Activated CD8-positive, alpha-beta T cell treated with anti-CD3 and anti-CD28 coated beads for 36 hours (primary cell): Measurements from ENCODE around the gene PHF14. TPM values are rescaled to one million over a fixed set of nuclear protein-coding genes. Genes with fewer than 3 reads are reported as not detected.

ENCODE experiments used
- ATAC-seq: fragments of 200-7000 bp; cut with Tn5 transposase; one replicate; pipeline ENCODE4 v1.10.0; 2021; ENCODE audit warnings: mild to moderate bottlenecking, moderate library complexity
- CTCF ChIA-PET: fragments of 350-600 bp; sonication (Branson Sonifier 250); formaldehyde crosslinking; loops from one replicate; lab custom pipeline; 2021; ENCODE audit warnings: antibody characterized with exemption; lab: Charles Lee
- POLR2A ChIA-PET: fragments of 350-600 bp; sonication (Branson Sonifier 250); formaldehyde crosslinking; loops from one replicate; lab custom pipeline; 2021; ENCODE audit warnings: antibody characterized with exemption; lab: Charles Lee
- DNase-seq: peaks from one replicate; pipeline ENCODE4 v3.0.0-alpha.2; 2020
- H3K27ac Mint-ChIP-seq: one replicate; pipeline ENCODE4 v1.8.0; 2021; ENCODE audit warnings: mild to moderate bottlenecking, mixed read lengths
- H3K27me3 Mint-ChIP-seq: one replicate; pipeline ENCODE4 v1.8.0; 2021; ENCODE audit warnings: mixed read lengths
- H3K36me3 Mint-ChIP-seq: one replicate; pipeline ENCODE4 v1.8.0; 2021; ENCODE audit warnings: low read depth, mixed read lengths
- H3K4me1 Mint-ChIP-seq: one replicate; pipeline ENCODE4 v1.8.0; 2021; ENCODE audit warnings: low read depth, mixed read lengths
- H3K4me3 Mint-ChIP-seq: one replicate; pipeline ENCODE4 v1.8.0; 2021; ENCODE audit warnings: mild to moderate bottlenecking, moderate library complexity, mixed read lengths
- H3K9me3 Mint-ChIP-seq: one replicate; pipeline ENCODE4 v1.8.0; 2021; ENCODE audit warnings: mixed read lengths
- CTCF ChIP-seq: fragments of 200-600 bp; IDR thresholded peaks from one replicate; pipeline ENCODE4 v1.8.0; 2022; ENCODE audit warnings: antibody characterized with exemption, mild to moderate bottlenecking
- intact Hi-C: fragments of 100-400 bp; cut with micrococcal nuclease; formaldehyde crosslinking; loops from one replicate; pipeline ENCODE4 v1.10.0; 2022
- total RNA-seq, 2 experiments: library from RNA; stranded (reverse); gene quantifications; one replicate each; pipeline ENCODE4 v1.2.3, GENCODE V29; 2021

PHF14 gene
- total RNA-seq, 2 experiments from 2014 or later, result 36.7 to 38.7 TPM

GRCh38 chr7:10934292-10934691, 39.4 kb upstream of the PHF14 start:
- H3K27ac Mint-ChIP-seq, result no peak overlapping the region
- peaks cover 50% of the 10 kb centered on the region for H3K36me3 Mint-ChIP-seq
- DNase-seq, result no peak
- ChIA-PET POLR2A (no interaction called here), CTCF (no interaction called here)
- no peaks in the 10 kb centered on the region for H3K9me3 Mint-ChIP-seq
- peaks cover 35% of the 10 kb centered on the region for H3K4me1 Mint-ChIP-seq
- H3K27me3 Mint-ChIP-seq, result no peaks in the 10 kb centered on the region
- no peak overlapping the region for H3K4me3 Mint-ChIP-seq
- TF ChIP-seq CTCF, result no peak
- intact Hi-C loops, result no loop called here
- no peak for ATAC-seq

- DNase-seq (peak; percentile 4), ATAC-seq (peak; percentile 1)
- TF ChIP-seq CTCF, result no peak
- intact Hi-C loops, result no loop called here
- CTCF ChIA-PET, result interaction anchor here (1.4 kb wide), 1 partner anchor 35 kb away, joined by 5 read pairs; the partner anchor contains the start of gene PHF14
- peaks cover 33% of the 10 kb centered on the region for H3K4me1 Mint-ChIP-seq
- no peaks in the 10 kb centered on the region for H3K9me3 Mint-ChIP-seq
- no peak overlapping the region for H3K4me3 Mint-ChIP-seq
- peaks cover 34% of the 10 kb centered on the region for H3K36me3 Mint-ChIP-seq
- POLR2A ChIA-PET, result interaction anchor here (0.9 to 2.5 kb wide), 5 partner anchors 9 to 37 kb away, joined by 3 to 17 read pairs (median 6); partner anchors contain the start of gene PHF14
- H3K27ac Mint-ChIP-seq, result no peak overlapping the region
- H3K27me3 Mint-ChIP-seq, result no peaks in the 10 kb centered on the region
Measured at GRCh38 chr7:10939237-10939910, 34.3 kb upstream of the PHF14 start.

GRCh38 chr7:10939911-10940703, 33.6 kb upstream of the PHF14 start:
- no peak for TF ChIP-seq CTCF
- Mint-ChIP-seq H3K27me3 (no peaks in the 10 kb centered on the region), H3K36me3 (peaks cover 33% of the 10 kb centered on the region), H3K4me3 (no peak overlapping the region), H3K27ac (no peak overlapping the region), H3K4me1 (peaks cover 32% of the 10 kb centered on the region), H3K9me3 (no peaks in the 10 kb centered on the region)
- DNase-seq (peak; percentile 90), ATAC-seq (peak; percentile 92)
- ChIA-PET CTCF (interaction anchor here (1.3 to 2.6 kb wide), 3 partner anchors 11 to 271 kb away, joined by 3 to 9 read pairs (median 5); partner anchors contain the start of gene PHF14), POLR2A (interaction anchor here (0.9 to 2.5 kb wide), 6 partner anchors 10 to 37 kb away, joined by 3 to 17 read pairs (median 6); partner anchors contain the start of gene PHF14)
- intact Hi-C loops, result loop anchor here (1.0 kb wide), 1 partner anchor 33 kb away; the partner anchor contains the start of gene PHF14

- DNase-seq (peak; percentile 11), ATAC-seq (no peak)
- H3K27ac Mint-ChIP-seq, result no peak overlapping the region
- H3K4me1 Mint-ChIP-seq, result peaks cover 25% of the 10 kb centered on the region
- CTCF ChIA-PET, result interaction anchor here (0.9 to 2.6 kb wide), 4 partner anchors 10 to 271 kb away, joined by 3 to 9 read pairs (median 4); partner anchors contain the start of gene PHF14
- no peak overlapping the region for H3K4me3 Mint-ChIP-seq
- no peak for TF ChIP-seq CTCF
- H3K36me3 Mint-ChIP-seq, result peaks cover 26% of the 10 kb centered on the region
- no peaks in the 10 kb centered on the region for H3K9me3 Mint-ChIP-seq
- no peaks in the 10 kb centered on the region for H3K27me3 Mint-ChIP-seq
- POLR2A ChIA-PET, result interaction anchor here (0.7 to 2.5 kb wide), 5 partner anchors 17 to 38 kb away, joined by 3 to 17 read pairs (median 6); partner anchors contain the start of gene PHF14
- intact Hi-C loops, result loop anchor here (1.0 kb wide), 1 partner anchor 32 kb away; the partner anchor contains the start of gene PHF14
Measured at GRCh38 chr7:10940704-10941355, 32.8 kb upstream of the PHF14 start.
